GM19025 (cell line): ENCODE data around the gene PPCDC.

Experiments
- ATAC-seq: cut with Tn5 transposase; IDR thresholded peaks from one replicate; pipeline ENCODE4 v1.9.1; 2021; ENCODE audit warnings: mild to moderate bottlenecking, low read depth, moderate library complexity; ENCODE audit not compliant: unreplicated experiment

The PPCDC gene

DNA sequence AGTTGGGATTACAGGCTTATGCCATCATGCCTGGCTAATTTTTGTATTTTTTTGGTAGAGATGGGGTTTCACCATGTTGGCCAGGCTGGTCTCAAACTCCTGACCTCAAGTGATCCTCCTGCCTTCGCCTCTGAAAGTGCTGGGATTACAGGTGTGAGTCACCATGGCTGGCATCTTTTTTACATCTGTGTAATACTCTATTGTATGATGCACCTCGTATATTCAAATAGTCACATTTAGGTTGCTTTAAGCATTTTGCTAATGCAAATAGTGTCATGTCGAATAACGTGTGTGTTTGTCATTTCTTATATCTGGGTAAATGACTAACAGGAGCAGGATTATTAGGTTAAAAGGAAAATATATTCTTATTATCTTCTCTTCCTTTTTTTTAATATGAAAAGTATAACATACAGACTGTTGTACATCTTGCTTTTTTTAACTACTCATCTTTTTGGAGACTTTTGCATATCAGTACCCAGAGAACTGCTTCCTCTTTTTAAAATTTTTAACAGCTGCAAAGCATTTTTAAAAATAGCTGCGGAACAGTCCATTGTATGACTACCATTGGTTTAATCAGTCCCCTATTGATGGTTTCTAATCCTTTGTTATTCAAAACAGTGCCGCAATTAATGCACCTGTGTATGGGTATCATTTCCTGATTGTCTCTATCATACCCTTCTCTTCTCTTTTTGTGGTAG is 14.6 kb upstream of the PPCDC start:
- ATAC-seq, result peak; percentile 57

GRCh38 chr15:75016431-75016830 is 7.0 kb upstream of the PPCDC start:
- no peak for ATAC-seq

DNA sequence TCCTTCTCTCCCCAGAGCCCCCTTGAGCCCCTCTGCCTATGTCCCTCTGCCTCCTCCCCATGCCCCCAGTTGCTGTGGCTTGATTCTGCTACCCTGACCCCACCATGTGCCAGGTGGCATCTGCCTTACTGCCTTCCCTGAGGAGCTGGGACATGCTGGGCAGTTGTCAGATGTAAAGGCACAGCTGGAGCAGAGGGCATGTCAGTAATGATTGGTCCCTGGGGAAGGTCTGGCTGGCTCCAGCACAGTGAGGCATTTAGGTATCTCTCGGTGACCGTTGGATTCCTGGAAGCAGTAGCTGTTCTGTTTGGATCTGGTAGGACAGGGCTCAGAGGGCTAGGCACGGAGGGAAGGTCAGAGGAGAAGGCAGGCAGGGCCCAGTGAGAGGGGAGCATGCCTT is 3.5 kb upstream of the PPCDC start:
- ATAC-seq, result no peak

DNA sequence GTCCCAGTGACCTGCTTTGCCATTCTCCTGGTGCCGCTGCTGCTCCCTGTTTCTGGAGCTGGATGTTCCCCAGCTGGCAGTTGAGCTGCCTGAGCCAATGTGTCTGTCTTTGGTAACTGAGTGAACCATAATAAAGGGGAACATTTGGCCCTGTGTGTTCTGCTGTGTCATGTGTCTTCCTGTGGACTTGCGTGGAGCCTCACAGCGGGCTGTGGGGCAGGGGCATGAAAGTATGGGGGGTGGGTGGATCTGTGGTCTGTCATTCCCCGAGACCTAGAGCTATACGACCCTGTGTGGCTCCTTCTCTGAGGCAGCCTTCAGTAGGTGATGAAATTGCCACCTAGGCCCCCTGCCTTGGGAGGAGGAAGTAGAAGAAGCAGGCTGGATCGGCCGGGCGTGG is 2.0 kb upstream of the PPCDC start:
- ATAC-seq, result no peak

DNA sequence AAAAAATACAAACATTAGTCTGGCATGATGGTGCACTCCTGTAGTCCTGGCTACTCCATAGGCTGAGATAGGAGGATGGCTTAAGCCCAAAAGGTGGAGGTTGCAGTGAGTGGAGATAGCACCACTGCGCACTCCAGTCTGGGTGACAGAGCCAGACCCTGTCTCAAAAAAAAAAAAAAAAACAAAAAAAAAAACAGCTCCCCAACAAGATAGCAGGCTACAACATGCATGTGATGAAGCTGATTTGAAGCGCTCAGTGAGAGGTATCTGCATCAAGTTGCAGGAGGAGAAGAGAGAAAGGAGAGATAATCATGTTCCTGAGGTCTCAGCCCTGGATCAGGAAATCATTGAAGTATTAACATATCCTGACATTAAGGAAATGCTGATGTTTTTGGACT is 608 bp upstream of the PPCDC start:
- no peak for ATAC-seq

GRCh38 chr15:75023872-75024636 is 664 bp downstream of the PPCDC start:
- no peak for ATAC-seq

DNA sequence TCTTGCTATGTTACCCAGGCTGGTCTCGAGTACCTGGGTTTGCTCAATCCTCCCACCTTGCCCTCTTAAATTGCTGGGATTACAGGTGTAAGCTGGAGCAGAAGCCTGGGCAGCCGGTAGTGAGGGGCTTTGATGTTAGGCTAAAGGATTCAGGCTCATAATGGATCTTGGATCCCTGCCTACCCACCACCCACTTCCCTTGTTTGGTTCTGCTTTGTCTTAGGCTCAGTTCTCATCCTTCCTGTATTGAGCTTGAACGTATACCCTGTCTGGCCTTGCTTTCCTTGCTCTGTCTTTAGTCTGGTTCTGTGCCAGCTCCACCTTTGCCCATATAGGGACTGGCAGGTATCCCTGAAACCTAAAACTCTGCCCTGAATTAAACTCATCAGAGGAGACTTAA is 1.7 kb downstream of the PPCDC start:
- ATAC-seq, result no peak

GRCh38 chr15:75025548-75026260 is 2.3 kb downstream of the PPCDC start:
- no peak for ATAC-seq

DNA sequence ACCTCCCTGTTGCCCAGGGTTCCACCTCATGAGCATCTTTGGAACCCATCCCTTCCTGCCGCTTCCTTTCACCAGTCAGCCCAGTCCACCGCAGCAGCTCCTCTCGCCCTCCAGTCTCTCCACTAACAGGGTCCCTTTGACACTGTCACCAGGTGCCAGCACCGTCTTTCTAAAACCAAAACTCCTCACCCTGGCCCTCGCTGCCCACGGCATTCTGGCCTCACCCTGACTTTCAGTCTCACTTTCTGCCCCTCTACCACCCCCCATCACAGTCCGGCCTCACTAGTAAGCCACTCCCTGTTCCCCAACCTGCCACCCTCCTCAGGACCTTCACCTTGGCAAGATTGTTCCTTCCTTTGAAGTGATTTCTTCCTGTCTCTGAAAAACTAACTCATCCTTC is 4.2 kb downstream of the PPCDC start:
- no peak for ATAC-seq

GRCh38 chr15:75028991-75029377 is 5.6 kb downstream of the PPCDC start:
- no peak for ATAC-seq

DNA sequence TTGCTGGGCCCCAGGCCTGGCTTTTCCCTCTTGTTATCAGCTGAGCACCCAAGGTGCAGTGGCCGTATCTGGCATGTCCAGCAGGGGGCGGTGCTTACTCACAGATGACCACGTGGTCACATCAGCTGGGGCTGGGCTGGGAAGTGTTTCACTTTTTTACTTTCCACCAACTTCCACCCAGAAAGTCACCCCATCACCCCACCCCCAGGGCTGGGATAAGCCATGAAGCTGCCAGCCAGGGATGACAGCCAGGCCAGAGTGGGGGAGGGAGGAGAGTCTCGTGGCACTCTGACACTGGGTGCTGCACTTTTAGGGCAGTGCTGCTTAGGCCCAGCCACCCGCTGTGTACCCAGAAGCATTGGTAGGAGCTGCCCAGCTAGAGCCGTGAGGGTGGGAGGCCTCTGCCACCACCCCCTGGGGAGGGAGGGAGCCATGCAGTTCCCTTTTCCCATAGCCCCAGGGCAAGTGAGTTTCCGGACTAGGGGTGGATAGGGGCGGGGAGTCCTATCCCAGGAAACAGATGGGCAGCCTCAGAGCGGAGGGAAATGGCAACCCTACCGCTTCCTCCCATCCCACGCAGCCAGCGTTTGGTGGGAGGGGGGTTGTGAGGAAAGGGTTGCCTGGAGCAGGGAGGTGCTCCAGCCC is 6.1 kb downstream of the PPCDC start:
- no peak for ATAC-seq

GRCh38 chr15:75030023-75030413 is 6.6 kb downstream of the PPCDC start:
- no peak for ATAC-seq

- ATAC-seq, result no peak
Observed at GRCh38 chr15:75030424-75030823, 7.0 kb downstream of the PPCDC start.

- no peak for ATAC-seq
Observed at GRCh38 chr15:75031848-75032247, 8.5 kb downstream of the PPCDC start.

GRCh38 chr15:75032395-75032794 is 9.0 kb downstream of the PPCDC start:
- no peak for ATAC-seq

- no peak for ATAC-seq
Observed at GRCh38 chr15:75033809-75034208, 10.4 kb downstream of the PPCDC start.

DNA sequence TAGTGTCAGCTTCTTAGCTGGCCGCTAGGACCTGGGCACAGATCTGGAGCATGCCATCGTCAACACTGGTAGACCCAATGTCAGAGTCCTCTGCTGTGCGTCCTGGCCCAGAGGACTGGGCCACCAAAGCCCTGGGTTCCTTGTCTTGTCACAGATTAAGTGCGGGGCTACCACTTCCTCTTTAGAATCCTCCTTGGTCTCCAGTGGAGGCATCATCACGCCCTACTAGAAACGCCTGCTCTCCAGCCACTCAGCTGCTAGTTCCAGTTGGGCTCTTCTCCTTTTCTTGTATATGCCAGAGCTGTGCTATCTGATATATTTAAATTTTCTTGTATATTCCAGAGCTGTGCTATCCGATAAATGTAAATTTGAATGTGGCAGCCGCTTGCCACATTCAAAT is 11.2 kb downstream of the PPCDC start:
- ATAC-seq, result no peak

- ATAC-seq, result no peak
Observed at GRCh38 chr15:75036212-75036616, 12.8 kb downstream of the PPCDC start.

DNA sequence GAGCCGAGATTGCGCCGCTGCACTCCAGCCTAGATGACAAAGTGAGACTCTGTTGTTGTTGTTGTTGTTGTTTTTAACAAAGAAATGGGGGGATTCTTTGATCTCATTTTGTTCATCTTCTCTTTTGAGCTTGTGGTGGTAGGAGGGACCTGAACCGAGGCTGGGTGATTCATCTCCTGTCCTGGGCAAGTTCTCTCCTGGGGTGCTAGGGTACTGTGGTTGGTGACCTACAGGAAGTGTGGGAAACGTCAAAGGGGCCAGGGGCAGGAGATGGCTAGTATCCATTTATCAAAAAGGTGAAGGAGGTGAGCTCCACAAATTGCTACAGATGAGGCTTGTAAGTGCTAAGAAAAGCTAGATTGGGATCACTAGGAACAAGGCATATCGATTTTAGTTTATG is 14.3 kb downstream of the PPCDC start:
- no peak for ATAC-seq

DNA sequence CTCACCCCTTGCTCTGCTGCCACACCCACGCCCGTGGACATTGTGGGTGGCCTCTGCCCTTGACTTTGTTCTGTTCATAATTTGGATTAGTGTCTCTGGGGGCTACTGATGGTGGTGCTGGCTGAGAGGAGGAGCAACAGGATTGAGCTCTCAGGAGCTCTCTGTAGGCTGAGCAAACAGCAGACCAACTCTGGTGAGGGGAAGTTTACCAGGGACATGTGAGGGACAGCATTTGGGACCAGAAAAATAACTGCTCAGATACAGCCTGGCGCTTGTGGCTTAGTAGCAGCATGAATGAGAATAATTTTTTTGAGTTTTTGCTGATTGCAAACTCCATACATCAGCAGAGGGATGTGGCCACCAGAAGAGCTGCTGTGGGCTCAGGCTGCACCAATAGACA is 14.8 kb downstream of the PPCDC start:
- ATAC-seq, result no peak
